Adrenal gland (tissue), 5 donors: ENCODE data around the gene TXN2.

Experiments used
- POLR2A ChIP-seq, 2 donors: fragments of 450-650 bp; IDR thresholded peaks; one replicate each; pipeline ENCODE4 v1.6.1; 2017; ENCODE audit warnings: antibody characterized with exemption in 2 of 2, mild to moderate bottlenecking in 2 of 2, moderate library complexity in 1 of 2
- TF ChIP-seq, protein P1 (sequence below), 6 experiments: fragments of 450-650 bp in 4 of 6; fragments of 200-600 bp in 2 of 6; sonication (generic) in 1 of 6; IDR thresholded peaks; 1 replicate in 5 of 6; 2 replicates in 1 of 6; pipeline versions ENCODE4 v1.5.1 to v1.8.0; 2016 to 2021; ENCODE audit warnings: antibody characterized with exemption in 6 of 6, mild to moderate bottlenecking in 2 of 6, moderate library complexity in 1 of 6
- donor health status: DM: no; HTN: no; CAD: no.

- TF ChIP-seq POLR2A (IDR thresholded peaks at IDR 0.05), result no peak
- TF ChIP-seq, protein P1, sequence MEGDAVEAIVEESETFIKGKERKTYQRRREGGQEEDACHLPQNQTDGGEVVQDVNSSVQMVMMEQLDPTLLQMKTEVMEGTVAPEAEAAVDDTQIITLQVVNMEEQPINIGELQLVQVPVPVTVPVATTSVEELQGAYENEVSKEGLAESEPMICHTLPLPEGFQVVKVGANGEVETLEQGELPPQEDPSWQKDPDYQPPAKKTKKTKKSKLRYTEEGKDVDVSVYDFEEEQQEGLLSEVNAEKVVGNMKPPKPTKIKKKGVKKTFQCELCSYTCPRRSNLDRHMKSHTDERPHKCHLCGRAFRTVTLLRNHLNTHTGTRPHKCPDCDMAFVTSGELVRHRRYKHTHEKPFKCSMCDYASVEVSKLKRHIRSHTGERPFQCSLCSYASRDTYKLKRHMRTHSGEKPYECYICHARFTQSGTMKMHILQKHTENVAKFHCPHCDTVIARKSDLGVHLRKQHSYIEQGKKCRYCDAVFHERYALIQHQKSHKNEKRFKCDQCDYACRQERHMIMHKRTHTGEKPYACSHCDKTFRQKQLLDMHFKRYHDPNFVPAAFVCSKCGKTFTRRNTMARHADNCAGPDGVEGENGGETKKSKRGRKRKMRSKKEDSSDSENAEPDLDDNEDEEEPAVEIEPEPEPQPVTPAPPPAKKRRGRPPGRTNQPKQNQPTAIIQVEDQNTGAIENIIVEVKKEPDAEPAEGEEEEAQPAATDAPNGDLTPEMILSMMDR (IDR thresholded peaks at IDR 0.05), result no peak
These were observed 64.2 kb downstream of the TXN2 start for GRCh38 chr22:36417281-36417686.
